ENCODE results near the gene SEC61G. TPM values are rescaled to one million over a fixed set of nuclear protein-coding genes. Genes with fewer than 3 reads are reported as not detected.
A peak's percentile ranks its signal among the peaks of the same experiment; 100 is the strongest.

The SEC61G gene
- total and polyA plus RNA-seq, 10 of the 15 experiments (the other 5 are each of a cell fraction or from before 2014, with no cell fraction given) = 163 to 809 (median 346) TPM

DNA sequence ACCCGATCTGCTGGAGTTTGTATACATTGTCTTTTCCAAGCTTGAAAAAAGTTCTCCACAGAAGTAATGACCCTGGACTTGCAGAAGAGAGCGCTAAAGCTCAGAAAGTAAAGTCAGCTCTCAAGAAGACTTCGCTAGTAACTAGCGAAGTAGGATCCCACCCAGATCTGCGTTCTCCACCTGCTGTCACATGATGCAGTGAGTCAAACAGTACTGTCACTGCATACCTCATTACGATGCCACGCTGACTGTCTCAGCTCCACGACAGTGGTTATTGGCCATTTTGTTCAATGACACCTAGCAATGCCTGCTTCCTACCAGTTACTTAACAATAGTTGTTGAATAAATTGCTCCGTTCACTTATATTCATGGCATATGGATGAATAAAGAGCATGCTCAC, 29.7 kb upstream of the SEC61G start:
- ChIA-PET RAD21 (ENCODE audit: unreplicated experiment) (interaction anchor here (0.6 to 3.5 kb wide), 14 partner anchors 9 to 488 kb away, joined by 3 to 75 read pairs (median 4); no protein-coding TSS in a partner anchor), POLR2A (no interaction called here), SMC1A (ENCODE audit: uncharacterized antibody, unreplicated experiment) (interaction anchor here (0.6 to 2.3 kb wide), 11 partner anchors 9 to 588 kb away, joined by 3 to 41 read pairs (median 3); no protein-coding TSS in a partner anchor), CTCF (interaction anchor here (0.6 to 5.3 kb wide), 20 partner anchors 14 to 493 kb away, joined by 3 to 82 read pairs (median 4); partner anchors contain the start of gene SEC61G)
- H3K4me2 ChIP-seq (ENCODE audit: control insufficient read depth, insufficient read depth) = no peak overlapping the region
- H4K20me1 ChIP-seq (ENCODE audit: control insufficient read depth, insufficient read depth) = no peaks in the 10 kb centered on the region
- in situ Hi-C loops (cut with MboI) = no loop called here
- peaks cover 0 to 3% of the 10 kb centered on the region in 2 experiments; a peak in 1 of 4 replicates for H3K27me3 ChIP-seq (replicated peaks in 1 of 2; ENCODE audit: control insufficient read depth in 2 of 2, insufficient read depth in 2 of 2, low read length in 1 of 2)
- H3K27ac ChIP-seq (ENCODE audit: control insufficient read depth, insufficient read depth) = no peak overlapping the region
- peak; percentile 13 for DNase-seq (ENCODE audit: low read depth, low spot score)
- FAIRE-seq = peak; percentile 35
- H3K4me1 ChIP-seq (ENCODE audit: control insufficient read depth, insufficient read depth, low read length) = no peaks in the 10 kb centered on the region
- TF ChIP-seq RAD51 (IDR thresholded peaks at IDR 0.05) = peak; percentile 50; the same call in 1 of the 2 replicates
- no peak for TF ChIP-seq NRF1 (conservative IDR thresholded peaks at IDR 0.05; ENCODE audit: low read depth, low read length)
- TF ChIP-seq, protein P1, sequence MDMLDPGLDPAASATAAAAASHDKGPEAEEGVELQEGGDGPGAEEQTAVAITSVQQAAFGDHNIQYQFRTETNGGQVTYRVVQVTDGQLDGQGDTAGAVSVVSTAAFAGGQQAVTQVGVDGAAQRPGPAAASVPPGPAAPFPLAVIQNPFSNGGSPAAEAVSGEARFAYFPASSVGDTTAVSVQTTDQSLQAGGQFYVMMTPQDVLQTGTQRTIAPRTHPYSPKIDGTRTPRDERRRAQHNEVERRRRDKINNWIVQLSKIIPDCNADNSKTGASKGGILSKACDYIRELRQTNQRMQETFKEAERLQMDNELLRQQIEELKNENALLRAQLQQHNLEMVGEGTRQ (IDR thresholded peaks at IDR 0.05; ENCODE audit: borderline replicate concordance, low read depth, low read length) = peak; percentile 13; the same call in 1 of the 2 replicates
- TF ChIP-seq, protein P2, sequence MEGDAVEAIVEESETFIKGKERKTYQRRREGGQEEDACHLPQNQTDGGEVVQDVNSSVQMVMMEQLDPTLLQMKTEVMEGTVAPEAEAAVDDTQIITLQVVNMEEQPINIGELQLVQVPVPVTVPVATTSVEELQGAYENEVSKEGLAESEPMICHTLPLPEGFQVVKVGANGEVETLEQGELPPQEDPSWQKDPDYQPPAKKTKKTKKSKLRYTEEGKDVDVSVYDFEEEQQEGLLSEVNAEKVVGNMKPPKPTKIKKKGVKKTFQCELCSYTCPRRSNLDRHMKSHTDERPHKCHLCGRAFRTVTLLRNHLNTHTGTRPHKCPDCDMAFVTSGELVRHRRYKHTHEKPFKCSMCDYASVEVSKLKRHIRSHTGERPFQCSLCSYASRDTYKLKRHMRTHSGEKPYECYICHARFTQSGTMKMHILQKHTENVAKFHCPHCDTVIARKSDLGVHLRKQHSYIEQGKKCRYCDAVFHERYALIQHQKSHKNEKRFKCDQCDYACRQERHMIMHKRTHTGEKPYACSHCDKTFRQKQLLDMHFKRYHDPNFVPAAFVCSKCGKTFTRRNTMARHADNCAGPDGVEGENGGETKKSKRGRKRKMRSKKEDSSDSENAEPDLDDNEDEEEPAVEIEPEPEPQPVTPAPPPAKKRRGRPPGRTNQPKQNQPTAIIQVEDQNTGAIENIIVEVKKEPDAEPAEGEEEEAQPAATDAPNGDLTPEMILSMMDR (IDR thresholded peaks at IDR 0.05 in 2 of 3, conservative IDR thresholded peaks at IDR 0.05 in 1 of 3; ENCODE audit: control insufficient read depth in 2 of 3, extremely low read depth in 1 of 3, insufficient read depth in 1 of 3, low read depth in 3 of 3, low read length in 3 of 3) = peak; percentile 47 to 61 (median 55); a peak in 5 of 6 replicates
- TF ChIP-seq WRNIP1 (IDR thresholded peaks at IDR 0.05; ENCODE audit: borderline replicate concordance, low read depth, low read length) = no peak
- peak; percentile 61; the same call in 1 of the 2 replicates for TF ChIP-seq SMC3 (IDR thresholded peaks at IDR 0.05; ENCODE audit: borderline replicate concordance, low read length)
- TF ChIP-seq RAD21 (IDR thresholded peaks at IDR 0.05; ENCODE audit: insufficient read depth, low read depth, low read length) = peak; percentile 91
- TF ChIP-seq YY1 (IDR thresholded peaks at IDR 0.05; ENCODE audit: low read depth, low read length) = 0 out of 2 replicates have a peak, but pooled peaks have one; percentile 29
- TF ChIP-seq, protein P3, sequence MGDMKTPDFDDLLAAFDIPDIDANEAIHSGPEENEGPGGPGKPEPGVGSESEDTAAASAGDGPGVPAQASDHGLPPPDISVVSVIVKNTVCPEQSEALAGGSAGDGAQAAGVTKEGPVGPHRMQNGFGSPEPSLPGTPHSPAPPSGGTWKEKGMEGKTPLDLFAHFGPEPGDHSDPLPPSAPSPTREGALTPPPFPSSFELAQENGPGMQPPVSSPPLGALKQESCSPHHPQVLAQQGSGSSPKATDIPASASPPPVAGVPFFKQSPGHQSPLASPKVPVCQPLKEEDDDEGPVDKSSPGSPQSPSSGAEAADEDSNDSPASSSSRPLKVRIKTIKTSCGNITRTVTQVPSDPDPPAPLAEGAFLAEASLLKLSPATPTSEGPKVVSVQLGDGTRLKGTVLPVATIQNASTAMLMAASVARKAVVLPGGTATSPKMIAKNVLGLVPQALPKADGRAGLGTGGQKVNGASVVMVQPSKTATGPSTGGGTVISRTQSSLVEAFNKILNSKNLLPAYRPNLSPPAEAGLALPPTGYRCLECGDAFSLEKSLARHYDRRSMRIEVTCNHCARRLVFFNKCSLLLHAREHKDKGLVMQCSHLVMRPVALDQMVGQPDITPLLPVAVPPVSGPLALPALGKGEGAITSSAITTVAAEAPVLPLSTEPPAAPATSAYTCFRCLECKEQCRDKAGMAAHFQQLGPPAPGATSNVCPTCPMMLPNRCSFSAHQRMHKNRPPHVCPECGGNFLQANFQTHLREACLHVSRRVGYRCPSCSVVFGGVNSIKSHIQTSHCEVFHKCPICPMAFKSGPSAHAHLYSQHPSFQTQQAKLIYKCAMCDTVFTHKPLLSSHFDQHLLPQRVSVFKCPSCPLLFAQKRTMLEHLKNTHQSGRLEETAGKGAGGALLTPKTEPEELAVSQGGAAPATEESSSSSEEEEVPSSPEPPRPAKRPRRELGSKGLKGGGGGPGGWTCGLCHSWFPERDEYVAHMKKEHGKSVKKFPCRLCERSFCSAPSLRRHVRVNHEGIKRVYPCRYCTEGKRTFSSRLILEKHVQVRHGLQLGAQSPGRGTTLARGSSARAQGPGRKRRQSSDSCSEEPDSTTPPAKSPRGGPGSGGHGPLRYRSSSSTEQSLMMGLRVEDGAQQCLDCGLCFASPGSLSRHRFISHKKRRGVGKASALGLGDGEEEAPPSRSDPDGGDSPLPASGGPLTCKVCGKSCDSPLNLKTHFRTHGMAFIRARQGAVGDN (IDR thresholded peaks at IDR 0.05) = no peak
- peak; percentile 52; the same call in 1 of the 2 replicates for TF ChIP-seq CREB1 (IDR thresholded peaks at IDR 0.05; ENCODE audit: low read depth)
- H3K4me3 ChIP-seq = no peak overlapping the region
- peak; percentile 85 for ATAC-seq
- no TSS peak for BruUV-seq (replicated peaks)
- H3K79me2 ChIP-seq (ENCODE audit: control insufficient read depth, insufficient read depth, low read length) = no peaks in the 10 kb centered on the region
- H2AFZ ChIP-seq (ENCODE audit: control insufficient read depth, low read depth, low read length) = no peak overlapping the region
- H3K9ac ChIP-seq (ENCODE audit: control insufficient read depth, insufficient read depth, low read length) = no peak overlapping the region
- H3K36me3 ChIP-seq (ENCODE audit: control insufficient read depth in 2 of 2, insufficient read depth in 2 of 2, low read length in 1 of 2) = no peaks in the 10 kb centered on the region
- WGBS (ENCODE audit: insufficient coverage, insufficient replicate concordance, low lambda C conversion rate, missing lambda C conversion rate) = 17% methylated on average over 9 of the region's 9 CpGs
- intact Hi-C loops (cut with micrococcal nuclease; ENCODE audit: unreplicated experiment) = loop anchor here (1.0 kb wide), 1 partner anchor 467 kb away; no protein-coding TSS in a partner anchor
- H3K9me3 ChIP-seq (replicated peaks; ENCODE audit: control insufficient read depth, insufficient read depth, low read length) = no peaks in the 10 kb centered on the region
